ENCODE results near the gene TENT4A.

DNA sequence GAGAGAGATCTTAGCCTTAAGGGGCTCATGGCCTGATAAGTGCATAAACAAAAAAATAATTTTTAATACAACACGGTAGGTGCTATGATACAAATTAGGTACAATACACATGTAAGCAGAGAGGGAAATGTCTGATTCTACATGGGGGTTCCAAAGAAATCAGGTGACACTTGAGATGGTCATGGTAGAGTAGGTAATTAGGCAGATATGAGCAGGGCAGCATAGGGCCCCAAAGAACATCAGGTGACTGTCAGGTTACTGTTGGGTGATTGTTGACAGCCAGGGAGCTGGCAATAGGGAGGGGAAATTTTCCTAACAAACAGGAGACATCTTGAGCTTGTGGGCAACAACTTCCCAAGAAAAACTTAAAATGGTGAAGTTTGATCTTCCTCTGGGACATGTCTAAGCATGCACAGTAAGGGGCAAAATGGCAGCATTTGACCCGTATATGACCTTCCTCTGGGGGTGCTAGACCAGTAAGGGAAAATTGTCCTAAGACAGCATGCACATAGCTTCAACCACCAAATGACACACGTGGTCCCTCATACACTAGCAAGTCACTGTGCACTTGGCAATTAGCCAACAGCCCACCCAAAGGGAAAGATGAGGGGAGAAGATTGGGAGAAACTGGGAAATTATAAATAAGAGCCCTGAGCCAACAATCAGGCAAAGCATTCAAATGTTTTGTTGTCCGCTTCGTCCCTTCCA is 37.3 kb upstream of the TENT4A start:
- TF ChIP-seq POLR2A (IDR thresholded peaks at IDR 0.05; ENCODE audit: low read length) = no peak
- TF ChIP-seq GATA1 (IDR thresholded peaks at IDR 0.05; ENCODE audit: low read depth, low read length) = no peak
